ENCODE measurements around the gene PCDH11Y.
"Not testable (repeated sequence)": the region's sequence is repeated elsewhere in the genome, so short reads cannot be mapped to it uniquely, and the experiment has no call there.

DNA sequence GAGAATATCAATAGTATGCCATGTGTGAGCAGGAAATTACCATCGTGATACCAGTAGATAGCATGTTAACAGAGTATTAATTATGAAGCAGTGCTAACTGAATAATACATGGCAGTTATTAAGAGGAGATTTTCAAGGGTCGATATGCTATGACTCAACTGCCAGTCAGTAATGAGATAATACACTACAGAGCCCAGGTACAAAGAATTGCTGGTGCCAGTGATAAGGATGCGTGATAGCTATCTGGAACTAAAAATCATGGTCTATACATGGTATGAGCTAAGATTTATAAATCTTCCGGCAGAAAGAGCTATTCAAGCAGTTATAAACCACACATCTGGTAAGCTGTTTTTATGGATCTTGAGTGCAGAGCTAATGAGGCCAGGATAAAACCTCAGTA is 32.2 kb upstream of the PCDH11Y start:
- TF ChIP-seq, protein P1, sequence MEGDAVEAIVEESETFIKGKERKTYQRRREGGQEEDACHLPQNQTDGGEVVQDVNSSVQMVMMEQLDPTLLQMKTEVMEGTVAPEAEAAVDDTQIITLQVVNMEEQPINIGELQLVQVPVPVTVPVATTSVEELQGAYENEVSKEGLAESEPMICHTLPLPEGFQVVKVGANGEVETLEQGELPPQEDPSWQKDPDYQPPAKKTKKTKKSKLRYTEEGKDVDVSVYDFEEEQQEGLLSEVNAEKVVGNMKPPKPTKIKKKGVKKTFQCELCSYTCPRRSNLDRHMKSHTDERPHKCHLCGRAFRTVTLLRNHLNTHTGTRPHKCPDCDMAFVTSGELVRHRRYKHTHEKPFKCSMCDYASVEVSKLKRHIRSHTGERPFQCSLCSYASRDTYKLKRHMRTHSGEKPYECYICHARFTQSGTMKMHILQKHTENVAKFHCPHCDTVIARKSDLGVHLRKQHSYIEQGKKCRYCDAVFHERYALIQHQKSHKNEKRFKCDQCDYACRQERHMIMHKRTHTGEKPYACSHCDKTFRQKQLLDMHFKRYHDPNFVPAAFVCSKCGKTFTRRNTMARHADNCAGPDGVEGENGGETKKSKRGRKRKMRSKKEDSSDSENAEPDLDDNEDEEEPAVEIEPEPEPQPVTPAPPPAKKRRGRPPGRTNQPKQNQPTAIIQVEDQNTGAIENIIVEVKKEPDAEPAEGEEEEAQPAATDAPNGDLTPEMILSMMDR (IDR thresholded peaks at IDR 0.05): not testable (repeated sequence)
- not testable (repeated sequence) for TF ChIP-seq ZFX (IDR thresholded peaks at IDR 0.05; ENCODE audit: borderline replicate concordance)

All from 22Rv1 (cell line).